T-helper 2 cell (primary cell): ENCODE data around the gene CCER1.
A peak's percentile ranks its signal among the peaks of the same experiment; 100 is the strongest.

Experiments used
- DNase-seq, 5 experiments: peaks; one replicate each; pipeline versions ENCODE4 v3.0.0 to v3.0.0-alpha.2; 2012 to 2022

Gene CCER1

GRCh38 chr12:90964616-90965015 lies 9.6 kb upstream of the CCER1 start:
- no peak for DNase-seq

GRCh38 chr12:90963946-90964345 lies 9.0 kb upstream of the CCER1 start:
- no peak for DNase-seq

GRCh38 chr12:90961154-90961553 lies 6.2 kb upstream of the CCER1 start:
- no peak for DNase-seq

GRCh38 chr12:90959538-90960139 lies 4.7 kb upstream of the CCER1 start:
- DNase-seq = peak in 1 of 5 experiments; percentile 50

GRCh38 chr12:90959032-90959431 lies 4.1 kb upstream of the CCER1 start:
- DNase-seq = no peak

- no peak for DNase-seq
Observed at GRCh38 chr12:90958347-90958746, 3.4 kb upstream of the CCER1 start.

- no peak for DNase-seq
Observed at GRCh38 chr12:90954428-90954827, 548 bp downstream of the CCER1 start.

- DNase-seq = peak in 1 of 5 experiments; percentile 41
Observed at GRCh38 chr12:90953956-90954421, 987 bp downstream of the CCER1 start.

GRCh38 chr12:90951432-90952105 lies 3.4 kb downstream of the CCER1 start:
- DNase-seq = no peak

- no peak for DNase-seq
Observed at GRCh38 chr12:90947869-90948268, 7.1 kb downstream of the CCER1 start.

GRCh38 chr12:90945070-90945649 lies 9.8 kb downstream of the CCER1 start:
- DNase-seq = peak in 1 of 5 experiments; percentile 45

- no peak for DNase-seq
Observed at GRCh38 chr12:90943255-90943654, 11.7 kb downstream of the CCER1 start.

- DNase-seq = peak in 1 of 5 experiments; percentile 65
Observed at GRCh38 chr12:90940872-90941499, 14.0 kb downstream of the CCER1 start.

- no peak for DNase-seq
Observed at GRCh38 chr12:90939382-90939781, 15.6 kb downstream of the CCER1 start.

- peak in 1 of 5 experiments; percentile 19 for DNase-seq
Observed at GRCh38 chr12:90938451-90938850, 16.5 kb downstream of the CCER1 start.

GRCh38 chr12:90937651-90938050 lies 17.3 kb downstream of the CCER1 start:
- peak in 1 of 5 experiments; percentile 83 for DNase-seq

- DNase-seq = peak in 1 of 5 experiments; percentile 47
Observed at GRCh38 chr12:90936230-90937005, 18.6 kb downstream of the CCER1 start.

GRCh38 chr12:90925562-90925961 lies 29.4 kb downstream of the CCER1 start:
- no peak for DNase-seq

GRCh38 chr12:90924406-90924805 lies 30.6 kb downstream of the CCER1 start:
- no peak for DNase-seq

GRCh38 chr12:90922145-90922627 lies 32.8 kb downstream of the CCER1 start:
- DNase-seq = no peak

GRCh38 chr12:90921536-90921935 lies 33.4 kb downstream of the CCER1 start:
- no peak for DNase-seq

- no peak for DNase-seq
Observed at GRCh38 chr12:90920222-90920621, 34.8 kb downstream of the CCER1 start.

GRCh38 chr12:90917431-90917830 lies 37.5 kb downstream of the CCER1 start:
- DNase-seq = no peak
